Body of pancreas (tissue), 4 donors: ENCODE measurements around the gene TENT4B.

Source experiments
- POLR2A ChIP-seq, 3 donors: fragments of 450-650 bp; IDR thresholded peaks; one replicate each; pipeline ENCODE4 v1.6.1; 2016; ENCODE audit warnings: antibody characterized with exemption in 3 of 3, mild to moderate bottlenecking in 2 of 3
- TF ChIP-seq, protein P1 (sequence below), 7 experiments: fragments of 450-650 bp in 4 of 7; fragments of 200-600 bp in 3 of 7; sonication (generic) in 3 of 7; IDR thresholded peaks; one replicate each; pipeline ENCODE4 v1.5.1; 2016 to 2019; ENCODE audit warnings: antibody characterized with exemption in 7 of 7

DNA sequence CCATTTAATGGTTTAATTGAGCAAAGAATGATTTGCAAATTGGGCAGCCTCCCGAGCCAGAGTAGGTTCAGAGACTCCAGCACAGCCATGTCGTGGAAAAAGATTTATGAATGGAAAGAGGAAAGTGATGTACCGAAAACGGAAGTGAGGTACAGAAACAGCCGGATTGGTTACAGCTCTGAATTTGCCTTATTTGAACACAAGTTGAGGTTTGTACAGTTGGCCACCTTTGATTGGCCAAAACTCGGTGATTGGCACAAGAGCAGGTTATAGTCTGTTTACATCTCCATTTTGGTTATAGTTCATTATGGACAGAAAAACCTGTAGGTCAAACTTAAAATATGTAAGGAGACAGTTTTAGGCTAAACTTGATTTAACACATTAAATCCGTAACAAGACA is 44.5 kb downstream of the TENT4B start:
- TF ChIP-seq POLR2A (IDR thresholded peaks at IDR 0.05) = no peak
- TF ChIP-seq, protein P1, sequence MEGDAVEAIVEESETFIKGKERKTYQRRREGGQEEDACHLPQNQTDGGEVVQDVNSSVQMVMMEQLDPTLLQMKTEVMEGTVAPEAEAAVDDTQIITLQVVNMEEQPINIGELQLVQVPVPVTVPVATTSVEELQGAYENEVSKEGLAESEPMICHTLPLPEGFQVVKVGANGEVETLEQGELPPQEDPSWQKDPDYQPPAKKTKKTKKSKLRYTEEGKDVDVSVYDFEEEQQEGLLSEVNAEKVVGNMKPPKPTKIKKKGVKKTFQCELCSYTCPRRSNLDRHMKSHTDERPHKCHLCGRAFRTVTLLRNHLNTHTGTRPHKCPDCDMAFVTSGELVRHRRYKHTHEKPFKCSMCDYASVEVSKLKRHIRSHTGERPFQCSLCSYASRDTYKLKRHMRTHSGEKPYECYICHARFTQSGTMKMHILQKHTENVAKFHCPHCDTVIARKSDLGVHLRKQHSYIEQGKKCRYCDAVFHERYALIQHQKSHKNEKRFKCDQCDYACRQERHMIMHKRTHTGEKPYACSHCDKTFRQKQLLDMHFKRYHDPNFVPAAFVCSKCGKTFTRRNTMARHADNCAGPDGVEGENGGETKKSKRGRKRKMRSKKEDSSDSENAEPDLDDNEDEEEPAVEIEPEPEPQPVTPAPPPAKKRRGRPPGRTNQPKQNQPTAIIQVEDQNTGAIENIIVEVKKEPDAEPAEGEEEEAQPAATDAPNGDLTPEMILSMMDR (IDR thresholded peaks at IDR 0.05) = no peak
